RWPE1 (cell line): Measurements from ENCODE around the gene TMEM81.

ENCODE experiments used
- CTCF ChIA-PET: fragments of 350-600 bp; sonication (Branson Sonifier 250); formaldehyde crosslinking; extraction: SDS; loops from one replicate; lab custom pipeline; 2021; lab: Yijun Ruan, JAX
- POLR2A ChIA-PET: fragments of 400-600 bp; formaldehyde crosslinking; extraction: SDS; loops from one replicate; lab custom pipeline; 2020; ENCODE audit warnings: antibody characterized with exemption; ENCODE audit not compliant: low non-redundant PET; lab: Yijun Ruan, JAX
- DNase-seq: peaks from one replicate; pipeline ENCODE4 v3.0.0; 2012; ENCODE audit warnings: low spot score
- H3K27ac ChIP-seq: fragments of 450-650 bp; 2 replicates; pipeline ENCODE4 v1.5.1; 2017
- TF ChIP-seq, protein P1 (sequence below): fragments of 450-650 bp; conservative IDR thresholded peaks from 2 replicates; pipeline ENCODE4 v1.5.1; 2017; ENCODE audit warnings: low read depth, mild to moderate bottlenecking

The TMEM81 gene

GRCh38 chr1:205056188-205056611 lies 28.1 kb downstream of the TMEM81 start:
- DNase-seq = no peak

DNA sequence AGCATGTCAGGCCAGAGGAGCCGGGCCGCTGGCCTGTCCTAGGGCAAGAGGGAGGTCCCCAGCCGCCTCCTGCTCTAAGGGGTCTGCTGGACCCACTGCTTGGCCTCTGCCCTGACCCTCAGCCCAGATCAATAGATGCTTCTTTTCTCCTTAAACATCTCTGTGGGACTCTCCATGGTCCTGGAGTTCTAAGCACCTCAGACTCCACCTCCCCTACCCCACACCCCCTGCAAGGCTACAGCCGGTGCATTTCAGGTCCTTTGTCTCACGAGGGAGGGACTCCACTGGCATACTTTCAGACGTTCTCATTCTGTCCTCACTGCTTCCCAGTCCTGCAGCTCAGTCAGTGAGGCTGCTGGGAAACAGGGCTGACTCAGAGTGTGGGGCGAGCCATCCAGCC lies 30.2 kb downstream of the TMEM81 start:
- H3K27ac ChIP-seq = no peak overlapping the region
- DNase-seq = no peak
- ChIA-PET CTCF (interaction anchor here (0.6 to 1.1 kb wide), 5 partner anchors 65 to 247 kb away, joined by 3 to 4 read pairs (median 4); no protein-coding TSS in a partner anchor), POLR2A (no interaction called here)
- TF ChIP-seq, protein P1, sequence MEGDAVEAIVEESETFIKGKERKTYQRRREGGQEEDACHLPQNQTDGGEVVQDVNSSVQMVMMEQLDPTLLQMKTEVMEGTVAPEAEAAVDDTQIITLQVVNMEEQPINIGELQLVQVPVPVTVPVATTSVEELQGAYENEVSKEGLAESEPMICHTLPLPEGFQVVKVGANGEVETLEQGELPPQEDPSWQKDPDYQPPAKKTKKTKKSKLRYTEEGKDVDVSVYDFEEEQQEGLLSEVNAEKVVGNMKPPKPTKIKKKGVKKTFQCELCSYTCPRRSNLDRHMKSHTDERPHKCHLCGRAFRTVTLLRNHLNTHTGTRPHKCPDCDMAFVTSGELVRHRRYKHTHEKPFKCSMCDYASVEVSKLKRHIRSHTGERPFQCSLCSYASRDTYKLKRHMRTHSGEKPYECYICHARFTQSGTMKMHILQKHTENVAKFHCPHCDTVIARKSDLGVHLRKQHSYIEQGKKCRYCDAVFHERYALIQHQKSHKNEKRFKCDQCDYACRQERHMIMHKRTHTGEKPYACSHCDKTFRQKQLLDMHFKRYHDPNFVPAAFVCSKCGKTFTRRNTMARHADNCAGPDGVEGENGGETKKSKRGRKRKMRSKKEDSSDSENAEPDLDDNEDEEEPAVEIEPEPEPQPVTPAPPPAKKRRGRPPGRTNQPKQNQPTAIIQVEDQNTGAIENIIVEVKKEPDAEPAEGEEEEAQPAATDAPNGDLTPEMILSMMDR = no peak

More at GRCh38 chr1:205056188-205056611, 28.1 kb downstream of the TMEM81 start:
- CTCF ChIA-PET = interaction anchor here (0.6 to 1.6 kb wide), 4 partner anchors 10 to 200 kb away, joined by 3 to 6 read pairs (median 5); no protein-coding TSS in a partner anchor
- POLR2A ChIA-PET = no interaction called here
- H3K27ac ChIP-seq = no peak overlapping the region
- TF ChIP-seq, protein P1 = no peak

DNA sequence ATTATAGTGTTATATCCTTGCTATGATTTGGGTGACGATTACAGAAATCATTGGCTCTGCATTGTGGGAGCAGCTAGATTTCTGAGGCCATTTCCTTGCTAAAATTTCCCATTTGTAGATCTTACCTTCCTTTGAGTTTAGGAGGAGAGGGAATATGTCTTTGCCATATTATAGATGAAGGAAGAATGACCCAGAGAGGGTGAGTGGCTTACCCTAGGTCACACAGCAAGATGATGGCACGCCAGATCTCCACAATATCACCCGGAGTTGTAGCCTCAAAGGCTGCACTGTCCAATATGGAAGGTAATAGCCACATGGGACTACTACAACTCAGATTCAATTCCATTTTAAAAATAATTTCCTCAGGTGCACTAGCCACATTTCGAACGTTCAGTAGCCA lies 31.0 kb downstream of the TMEM81 start:
- no peak overlapping the region for H3K27ac ChIP-seq
- TF ChIP-seq, protein P1 = no peak
- DNase-seq = no peak
- ChIA-PET POLR2A (no interaction called here), CTCF (interaction anchor here (0.6 to 2.4 kb wide), 4 partner anchors 8 to 246 kb away, joined by 3 to 19 read pairs (median 4); no protein-coding TSS in a partner anchor)

- ChIA-PET POLR2A (no interaction called here), CTCF (interaction anchor here (0.5 to 2.4 kb wide), 3 partner anchors 9 to 343 kb away, joined by 3 to 19 read pairs (median 5); no protein-coding TSS in a partner anchor)
- H3K27ac ChIP-seq = no peak overlapping the region
- TF ChIP-seq, protein P1 = no peak
- no peak for DNase-seq
Measured at GRCh38 chr1:205052690-205053089, 31.6 kb downstream of the TMEM81 start.

- ChIA-PET POLR2A (interaction anchor here (0.6 kb wide), 1 partner anchor 97 kb away, joined by 3 read pairs; no protein-coding TSS in a partner anchor), CTCF (interaction anchor here (0.6 kb wide), 1 partner anchor 60 kb away, joined by 4 read pairs; no protein-coding TSS in a partner anchor)
- DNase-seq = no peak
- H3K27ac ChIP-seq = no peak overlapping the region
- TF ChIP-seq, protein P1 = no peak
Measured at GRCh38 chr1:205049479-205049878, 34.8 kb downstream of the TMEM81 start.

DNA sequence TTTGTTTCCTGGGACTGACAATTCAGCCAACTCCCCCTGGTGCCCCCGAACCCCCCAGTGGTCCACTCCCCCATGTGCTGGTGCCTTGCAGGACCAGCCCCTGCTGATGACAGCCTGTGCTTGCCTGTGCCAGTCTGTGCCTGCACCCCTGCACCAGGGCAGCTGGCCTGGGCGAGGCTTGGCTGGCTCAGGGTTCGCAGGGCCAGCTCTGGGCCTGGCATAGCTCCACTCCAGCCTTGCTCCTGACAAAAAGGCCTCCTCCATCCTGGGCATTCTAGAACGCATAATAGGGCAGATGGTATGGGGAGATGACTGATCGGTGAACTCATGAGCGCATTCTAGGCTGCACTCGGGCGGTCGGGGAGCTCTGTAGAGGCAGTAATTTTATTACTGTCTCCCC lies 35.9 kb downstream of the TMEM81 start:
- TF ChIP-seq, protein P1 = no peak
- no peak overlapping the region for H3K27ac ChIP-seq
- DNase-seq = no peak
- ChIA-PET POLR2A (interaction anchor here (0.5 kb wide), 1 partner anchor 92 kb away, joined by 3 read pairs; no protein-coding TSS in a partner anchor), CTCF (interaction anchor here (0.7 to 2.7 kb wide), 2 partner anchors 13 to 179 kb away, joined by 5 to 20 read pairs; partner anchors contain the start of gene TMCC2)
